Measurements from ENCODE around the gene MYL7. TPM values are rescaled to one million over a fixed set of nuclear protein-coding genes. Genes with fewer than 3 reads are reported as not detected.

MYL7 gene
- total RNA-seq, 1 donor from 2014 or later = 7.6 TPM

DNA sequence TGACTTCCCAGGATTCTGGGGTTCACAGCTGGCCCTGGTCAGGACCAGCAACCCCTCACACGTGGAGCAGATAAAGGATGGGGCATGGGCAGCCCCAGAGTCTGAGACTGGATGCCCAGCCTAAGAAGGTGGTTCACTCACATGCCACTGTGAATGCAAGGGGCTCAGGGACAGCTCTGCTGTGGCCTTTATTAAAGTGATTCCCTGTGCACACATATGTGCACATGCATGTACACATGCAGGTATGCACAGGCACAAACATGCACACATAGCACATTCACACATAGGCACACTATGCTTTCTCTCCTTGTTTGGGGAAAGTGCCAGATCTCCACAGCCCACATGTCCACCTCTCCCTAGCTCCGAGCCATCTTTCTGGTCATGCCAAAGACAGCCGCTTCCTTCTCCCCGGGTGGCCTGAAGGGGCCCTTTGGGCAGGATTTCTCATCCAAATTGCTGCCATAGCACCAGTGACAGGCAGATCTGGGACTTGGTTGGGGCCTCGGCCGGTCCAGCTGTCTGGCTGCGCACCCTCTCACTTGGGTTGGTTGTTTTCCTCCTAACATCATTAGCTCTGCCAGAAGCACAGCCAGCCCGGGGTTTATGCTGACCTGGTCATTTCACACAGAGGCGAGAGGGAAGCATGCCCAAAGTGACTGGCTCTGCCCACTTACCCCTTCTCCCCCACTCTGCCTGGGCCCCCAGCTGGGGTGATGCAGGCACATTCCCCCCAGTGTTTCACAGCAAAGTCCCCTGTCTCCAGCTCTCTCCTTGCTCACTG lies 46.7 kb upstream of the MYL7 start:
- peaks cover 10% of the 10 kb centered on the region for H3K4me1 Mint-ChIP-seq (ENCODE audit: low read depth, unreplicated experiment)
- H3K9me3 Mint-ChIP-seq (ENCODE audit: unreplicated experiment) = peaks cover 5% of the 10 kb centered on the region
- H3K27ac Mint-ChIP-seq (ENCODE audit: unreplicated experiment) = no peak overlapping the region
- H3K27me3 Mint-ChIP-seq (ENCODE audit: unreplicated experiment) = peaks cover 3% of the 10 kb centered on the region
- no peak overlapping the region for H3K4me3 Mint-ChIP-seq (ENCODE audit: unreplicated experiment)
- no peak for DNase-seq
- TF ChIP-seq, protein P1, sequence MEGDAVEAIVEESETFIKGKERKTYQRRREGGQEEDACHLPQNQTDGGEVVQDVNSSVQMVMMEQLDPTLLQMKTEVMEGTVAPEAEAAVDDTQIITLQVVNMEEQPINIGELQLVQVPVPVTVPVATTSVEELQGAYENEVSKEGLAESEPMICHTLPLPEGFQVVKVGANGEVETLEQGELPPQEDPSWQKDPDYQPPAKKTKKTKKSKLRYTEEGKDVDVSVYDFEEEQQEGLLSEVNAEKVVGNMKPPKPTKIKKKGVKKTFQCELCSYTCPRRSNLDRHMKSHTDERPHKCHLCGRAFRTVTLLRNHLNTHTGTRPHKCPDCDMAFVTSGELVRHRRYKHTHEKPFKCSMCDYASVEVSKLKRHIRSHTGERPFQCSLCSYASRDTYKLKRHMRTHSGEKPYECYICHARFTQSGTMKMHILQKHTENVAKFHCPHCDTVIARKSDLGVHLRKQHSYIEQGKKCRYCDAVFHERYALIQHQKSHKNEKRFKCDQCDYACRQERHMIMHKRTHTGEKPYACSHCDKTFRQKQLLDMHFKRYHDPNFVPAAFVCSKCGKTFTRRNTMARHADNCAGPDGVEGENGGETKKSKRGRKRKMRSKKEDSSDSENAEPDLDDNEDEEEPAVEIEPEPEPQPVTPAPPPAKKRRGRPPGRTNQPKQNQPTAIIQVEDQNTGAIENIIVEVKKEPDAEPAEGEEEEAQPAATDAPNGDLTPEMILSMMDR (IDR thresholded peaks at IDR 0.05; ENCODE audit: partially characterized antibody, unreplicated experiment) = no peak
- H3K36me3 Mint-ChIP-seq (ENCODE audit: unreplicated experiment) = peaks cover 9% of the 10 kb centered on the region

DNA sequence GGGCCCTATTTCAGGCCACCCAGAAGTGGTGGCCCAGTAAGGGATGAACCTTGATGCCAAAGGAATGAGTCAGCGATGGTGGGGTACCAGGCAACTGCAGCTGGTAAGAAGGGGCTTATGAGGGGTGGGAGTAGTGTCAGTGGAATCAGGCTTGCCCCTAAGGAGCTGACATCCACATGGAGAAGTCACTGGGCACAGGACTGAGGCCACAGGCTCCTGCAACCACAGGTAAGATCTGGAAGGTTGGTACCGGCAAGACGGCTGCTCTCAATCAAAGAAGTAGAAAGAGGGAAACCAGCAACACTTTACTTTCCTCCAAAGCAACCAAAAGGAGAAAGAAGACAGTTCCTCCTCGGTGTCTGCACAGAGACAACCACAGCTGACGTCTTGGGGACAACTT lies 45.6 kb upstream of the MYL7 start:
- Mint-ChIP-seq H3K27me3 (ENCODE audit: unreplicated experiment) (peaks cover 3% of the 10 kb centered on the region), H3K4me3 (ENCODE audit: unreplicated experiment) (no peak overlapping the region)

DNA sequence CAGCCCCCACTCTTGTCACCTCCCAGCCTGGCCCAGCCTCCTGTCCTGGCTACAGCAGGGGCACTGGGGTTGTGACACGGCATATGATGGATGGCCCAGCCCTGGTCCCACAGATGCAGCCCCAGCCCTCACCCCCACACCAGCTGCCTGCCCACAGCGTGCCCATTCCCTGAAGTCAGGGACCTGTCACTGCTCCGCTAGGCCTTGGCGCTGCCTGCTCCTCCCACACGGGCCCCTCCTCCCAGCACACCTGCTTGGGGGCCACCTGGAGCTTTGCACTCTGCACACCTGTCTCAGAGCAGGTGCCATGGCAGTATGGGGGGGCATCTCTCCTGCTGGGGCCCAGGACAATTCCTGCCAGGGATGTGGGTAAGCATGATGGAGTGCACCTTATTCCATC lies 44.6 kb upstream of the MYL7 start:
- Mint-ChIP-seq H3K27me3 (ENCODE audit: unreplicated experiment) (peaks cover 6% of the 10 kb centered on the region), H3K4me3 (ENCODE audit: unreplicated experiment) (no peak overlapping the region), H3K4me1 (ENCODE audit: low read depth, unreplicated experiment) (peaks cover 10% of the 10 kb centered on the region), H3K36me3 (ENCODE audit: unreplicated experiment) (peaks cover 9% of the 10 kb centered on the region), H3K27ac (ENCODE audit: unreplicated experiment) (no peak overlapping the region), H3K9me3 (ENCODE audit: unreplicated experiment) (peaks cover 10% of the 10 kb centered on the region)
- no peak for DNase-seq
- TF ChIP-seq, protein P1 (IDR thresholded peaks at IDR 0.05; ENCODE audit: partially characterized antibody, unreplicated experiment) = no peak

More for the DNA sequence above, 45.6 kb upstream of the MYL7 start:
- TF ChIP-seq, protein P1 (IDR thresholded peaks at IDR 0.05; ENCODE audit: partially characterized antibody, unreplicated experiment) = no peak
- Mint-ChIP-seq H3K9me3 (ENCODE audit: unreplicated experiment) (peaks cover 5% of the 10 kb centered on the region), H3K27ac (ENCODE audit: unreplicated experiment) (no peak overlapping the region), H3K36me3 (ENCODE audit: unreplicated experiment) (peaks cover 9% of the 10 kb centered on the region), H3K4me1 (ENCODE audit: low read depth, unreplicated experiment) (peaks cover 10% of the 10 kb centered on the region)
- DNase-seq = no peak

DNA sequence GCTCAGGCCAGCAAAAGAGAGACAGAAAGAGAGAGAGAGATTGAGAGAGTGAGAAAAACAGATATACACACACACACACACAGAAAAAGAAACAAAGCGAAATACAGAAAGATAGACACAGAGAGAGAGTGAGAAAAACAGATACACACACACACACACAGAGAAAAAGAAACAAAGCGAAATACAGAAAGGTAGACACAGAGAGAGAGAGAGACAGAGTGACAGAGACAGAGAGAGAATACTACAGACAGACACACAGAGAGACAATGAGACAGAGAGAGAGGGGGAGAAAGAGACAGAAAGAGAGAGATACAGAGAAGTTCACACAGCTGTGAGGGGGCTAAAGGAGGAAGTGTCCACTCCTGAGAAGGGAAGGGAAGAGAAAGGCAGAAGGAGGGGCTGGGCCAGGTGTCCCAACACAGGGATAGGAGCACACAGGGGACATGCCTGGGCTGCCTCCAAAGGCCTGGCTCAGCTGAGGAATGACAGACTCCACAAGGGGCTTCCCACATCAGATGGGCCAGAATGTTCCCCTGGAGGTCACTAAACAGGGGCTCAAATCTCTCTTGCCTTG lies 43.8 kb upstream of the MYL7 start:
- H3K9me3 Mint-ChIP-seq (ENCODE audit: unreplicated experiment) = peaks cover 10% of the 10 kb centered on the region
- H3K36me3 Mint-ChIP-seq (ENCODE audit: unreplicated experiment) = peaks cover 9% of the 10 kb centered on the region
- TF ChIP-seq, protein P1 (IDR thresholded peaks at IDR 0.05; ENCODE audit: partially characterized antibody, unreplicated experiment) = no peak
- H3K27ac Mint-ChIP-seq (ENCODE audit: unreplicated experiment) = peak overlapping the region; percentile 63
- H3K4me3 Mint-ChIP-seq (ENCODE audit: unreplicated experiment) = peak overlapping the region; percentile 60
- peaks cover 6% of the 10 kb centered on the region for H3K27me3 Mint-ChIP-seq (ENCODE audit: unreplicated experiment)
- peaks cover 10% of the 10 kb centered on the region for H3K4me1 Mint-ChIP-seq (ENCODE audit: low read depth, unreplicated experiment)
- no peak for DNase-seq

Measured in glutamatergic neuron (in vitro differentiated cells).